Esophagus squamous epithelium (tissue), 4 donors: ENCODE measurements around the gene PDLIM5.

Source experiments
- POLR2A ChIP-seq, 4 donors: fragments of 450-650 bp; IDR thresholded peaks; one replicate each; pipeline ENCODE4 v1.6.1; 2017; ENCODE audit warnings: antibody characterized with exemption in 4 of 4, mild to moderate bottlenecking in 4 of 4, moderate library complexity in 3 of 4
- TF ChIP-seq, protein P1 (sequence below), 6 experiments: fragments of 450-650 bp in 4 of 6; fragments of 200-600 bp in 2 of 6; sonication (generic) in 2 of 6; IDR thresholded peaks; one replicate each; pipeline ENCODE4 v1.5.1; 2016 to 2019; ENCODE audit warnings: antibody characterized with exemption in 6 of 6, mild to moderate bottlenecking in 4 of 6, moderate library complexity in 4 of 6

DNA sequence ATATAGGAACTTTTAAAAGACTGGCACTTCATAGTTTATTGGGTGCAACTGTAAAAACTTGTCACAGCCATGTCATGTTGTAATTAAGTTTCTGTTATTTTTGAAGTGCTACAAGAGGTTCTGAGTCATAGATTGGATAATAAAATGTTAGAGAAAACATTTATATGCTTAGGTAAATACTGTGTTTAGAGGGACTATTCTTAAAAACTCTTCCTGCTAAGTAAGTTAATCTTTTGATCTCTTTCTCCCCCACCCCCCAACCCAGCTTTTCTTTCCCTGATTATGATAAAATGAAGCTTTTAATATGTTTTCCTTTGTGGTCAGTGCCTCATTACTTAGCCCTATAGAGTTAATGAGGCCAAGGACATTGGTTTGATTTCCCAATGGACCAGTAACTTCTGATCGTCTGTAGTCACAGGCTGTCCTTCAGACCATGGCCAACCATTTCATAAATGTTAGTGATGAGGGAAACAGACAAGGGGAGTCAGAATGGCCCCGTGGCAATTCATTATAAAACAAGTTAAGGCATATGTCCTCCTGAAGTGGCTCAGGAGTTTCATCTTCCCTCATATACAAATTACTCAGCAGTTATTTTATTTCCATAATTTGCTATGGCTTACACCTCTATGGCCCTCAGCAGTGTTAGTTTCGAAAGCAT, 3.9 kb upstream of the PDLIM5 start:
- TF ChIP-seq POLR2A (IDR thresholded peaks at IDR 0.05) = no peak
- TF ChIP-seq, protein P1, sequence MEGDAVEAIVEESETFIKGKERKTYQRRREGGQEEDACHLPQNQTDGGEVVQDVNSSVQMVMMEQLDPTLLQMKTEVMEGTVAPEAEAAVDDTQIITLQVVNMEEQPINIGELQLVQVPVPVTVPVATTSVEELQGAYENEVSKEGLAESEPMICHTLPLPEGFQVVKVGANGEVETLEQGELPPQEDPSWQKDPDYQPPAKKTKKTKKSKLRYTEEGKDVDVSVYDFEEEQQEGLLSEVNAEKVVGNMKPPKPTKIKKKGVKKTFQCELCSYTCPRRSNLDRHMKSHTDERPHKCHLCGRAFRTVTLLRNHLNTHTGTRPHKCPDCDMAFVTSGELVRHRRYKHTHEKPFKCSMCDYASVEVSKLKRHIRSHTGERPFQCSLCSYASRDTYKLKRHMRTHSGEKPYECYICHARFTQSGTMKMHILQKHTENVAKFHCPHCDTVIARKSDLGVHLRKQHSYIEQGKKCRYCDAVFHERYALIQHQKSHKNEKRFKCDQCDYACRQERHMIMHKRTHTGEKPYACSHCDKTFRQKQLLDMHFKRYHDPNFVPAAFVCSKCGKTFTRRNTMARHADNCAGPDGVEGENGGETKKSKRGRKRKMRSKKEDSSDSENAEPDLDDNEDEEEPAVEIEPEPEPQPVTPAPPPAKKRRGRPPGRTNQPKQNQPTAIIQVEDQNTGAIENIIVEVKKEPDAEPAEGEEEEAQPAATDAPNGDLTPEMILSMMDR (IDR thresholded peaks at IDR 0.05) = no peak
